ENCODE measurements around the gene TBC1D4. TPM values are rescaled to one million over a fixed set of nuclear protein-coding genes. Genes with fewer than 3 reads are reported as not detected.
"Not testable (repeated sequence)": the region's sequence is repeated elsewhere in the genome, so short reads cannot be mapped to it uniquely, and the experiment has no call there.

The TBC1D4 gene
- total RNA-seq, 1 experiment from 2014 or later, result 0.78 TPM

DNA sequence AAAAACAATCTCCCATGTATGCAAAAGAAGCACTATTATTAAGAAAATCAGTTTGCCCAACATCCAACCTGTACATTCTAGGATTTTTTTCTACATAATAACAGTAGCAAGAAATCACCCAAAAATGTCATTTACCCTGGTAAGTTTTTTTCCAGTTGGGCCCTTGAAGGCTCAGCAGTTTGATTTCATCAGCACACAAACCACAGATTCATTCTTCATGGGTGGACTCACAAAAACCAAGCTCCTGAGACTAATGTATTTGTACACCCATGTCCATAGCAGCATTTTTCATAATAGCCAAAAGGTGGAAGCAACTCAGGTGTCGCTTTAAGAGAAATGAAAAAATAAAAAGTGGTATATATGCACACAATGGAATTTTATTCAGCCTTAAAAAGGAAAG, 210.1 kb downstream of the TBC1D4 start:
- in situ Hi-C loops (cut with HindIII; ENCODE audit: low sequenced_read_pairs), result no loop called here
- no peak for DNase-seq (ENCODE audit: low spot score)

DNA sequence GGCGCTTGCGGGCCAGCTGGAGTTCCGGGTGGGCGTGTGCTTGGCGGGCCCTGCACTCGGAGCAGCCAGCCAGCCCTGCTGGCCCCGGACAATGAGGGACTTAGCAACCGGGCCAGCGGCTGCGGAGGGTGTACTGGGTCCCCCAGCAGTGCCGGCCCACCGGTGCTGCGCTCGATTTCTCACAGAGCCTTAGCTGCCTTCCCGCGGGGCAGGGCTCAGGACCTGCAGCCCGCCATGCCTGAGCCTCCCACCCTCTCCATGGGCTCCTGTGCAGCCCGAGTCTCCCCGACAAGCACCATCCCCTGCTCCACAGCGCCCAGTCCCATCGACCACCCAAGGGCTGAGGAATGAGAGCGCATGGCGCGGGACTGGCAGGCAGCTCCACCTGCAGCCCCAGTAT, 213.5 kb downstream of the TBC1D4 start:
- in situ Hi-C loops (cut with HindIII; ENCODE audit: low sequenced_read_pairs), result not testable (repeated sequence)

GRCh38 chr13:75264611-75265010, 217.4 kb downstream of the TBC1D4 start:
- no peak for DNase-seq (ENCODE audit: low spot score)
- in situ Hi-C loops (cut with HindIII; ENCODE audit: low sequenced_read_pairs), result no loop called here

More for the DNA sequence above, 213.5 kb downstream of the TBC1D4 start:
- DNase-seq (ENCODE audit: low spot score), result not testable (repeated sequence)

GRCh38 chr13:75263741-75264407, 218.1 kb downstream of the TBC1D4 start:
- in situ Hi-C loops (cut with HindIII; ENCODE audit: low sequenced_read_pairs), result no loop called here
- no peak for DNase-seq (ENCODE audit: low spot score)

- DNase-seq (ENCODE audit: low spot score), result peak; percentile 41
Measured at GRCh38 chr13:75258159-75258782, 223.7 kb downstream of the TBC1D4 start.

DNA sequence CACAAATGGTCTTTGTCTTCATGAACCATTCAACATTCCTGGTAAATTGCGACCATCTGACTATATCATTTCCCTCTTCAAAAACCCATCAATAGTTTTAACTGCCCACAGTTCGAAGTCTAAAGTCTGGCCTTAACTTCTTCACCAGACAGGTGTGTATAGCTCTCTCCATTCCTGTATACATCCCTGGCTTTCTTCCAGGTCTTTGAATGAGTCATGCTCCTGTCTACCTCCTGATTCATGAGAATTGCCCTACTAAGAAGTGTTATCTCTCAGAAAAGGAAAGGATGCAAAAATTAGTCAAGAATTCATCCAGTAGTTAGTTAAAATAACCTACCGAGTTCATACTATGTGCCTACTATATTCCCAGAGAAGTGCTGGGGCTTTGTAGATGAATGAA, 225.0 kb downstream of the TBC1D4 start:
- in situ Hi-C loops (cut with HindIII; ENCODE audit: low sequenced_read_pairs), result no loop called here
- no peak for DNase-seq (ENCODE audit: low spot score)

More at GRCh38 chr13:75258159-75258782, 223.7 kb downstream of the TBC1D4 start:
- in situ Hi-C loops (cut with HindIII; ENCODE audit: low sequenced_read_pairs), result no loop called here

DNA sequence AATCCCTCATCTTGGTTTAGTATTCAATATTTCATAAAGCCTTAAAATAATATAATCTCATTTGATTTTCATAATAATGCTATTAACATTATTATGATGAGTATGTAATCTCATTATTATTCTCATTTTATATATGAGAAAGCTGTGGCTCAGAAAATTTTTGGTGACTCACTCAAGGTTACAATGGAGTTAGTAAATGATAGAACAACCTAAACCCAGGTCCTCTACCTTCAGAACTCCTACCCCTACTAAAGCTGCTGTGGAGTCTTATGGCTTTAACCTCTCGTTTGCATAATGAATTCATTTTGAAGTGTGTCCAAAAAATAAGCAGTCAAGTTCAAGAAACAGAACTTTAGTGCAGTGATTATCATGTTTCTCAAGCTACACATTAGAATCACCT, 226.3 kb downstream of the TBC1D4 start:
- DNase-seq (ENCODE audit: low spot score), result no peak
- in situ Hi-C loops (cut with HindIII; ENCODE audit: low sequenced_read_pairs), result no loop called here

DNA sequence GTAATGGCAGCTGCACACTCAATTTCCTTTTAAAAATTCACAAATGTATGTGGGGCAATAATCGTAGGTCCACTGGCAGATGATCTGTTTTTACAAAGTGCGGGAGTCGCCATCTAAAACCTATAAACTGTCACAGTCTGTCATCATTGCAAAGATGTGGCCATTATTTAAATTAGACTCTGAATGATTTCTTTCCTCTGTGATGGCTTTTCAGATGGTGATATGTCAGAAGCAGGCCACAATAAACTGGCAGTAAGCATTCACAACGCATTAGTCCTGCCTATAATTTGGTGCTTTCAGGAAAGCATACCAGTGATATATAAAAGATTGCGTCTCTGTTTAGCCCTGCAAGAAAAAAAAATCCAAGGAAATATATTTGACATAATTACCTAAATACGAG, 226.8 kb downstream of the TBC1D4 start:
- no peak for DNase-seq (ENCODE audit: low spot score)
- in situ Hi-C loops (cut with HindIII; ENCODE audit: low sequenced_read_pairs), result no loop called here

- in situ Hi-C loops (cut with HindIII; ENCODE audit: low sequenced_read_pairs), result no loop called here
Measured at GRCh38 chr13:75251188-75251587, 230.8 kb downstream of the TBC1D4 start.

GRCh38 chr13:75250526-75251178, 231.3 kb downstream of the TBC1D4 start:
- in situ Hi-C loops (cut with HindIII; ENCODE audit: low sequenced_read_pairs), result no loop called here
- DNase-seq (ENCODE audit: low spot score), result no peak

More at GRCh38 chr13:75251188-75251587, 230.8 kb downstream of the TBC1D4 start:
- no peak for DNase-seq (ENCODE audit: low spot score)

DNA sequence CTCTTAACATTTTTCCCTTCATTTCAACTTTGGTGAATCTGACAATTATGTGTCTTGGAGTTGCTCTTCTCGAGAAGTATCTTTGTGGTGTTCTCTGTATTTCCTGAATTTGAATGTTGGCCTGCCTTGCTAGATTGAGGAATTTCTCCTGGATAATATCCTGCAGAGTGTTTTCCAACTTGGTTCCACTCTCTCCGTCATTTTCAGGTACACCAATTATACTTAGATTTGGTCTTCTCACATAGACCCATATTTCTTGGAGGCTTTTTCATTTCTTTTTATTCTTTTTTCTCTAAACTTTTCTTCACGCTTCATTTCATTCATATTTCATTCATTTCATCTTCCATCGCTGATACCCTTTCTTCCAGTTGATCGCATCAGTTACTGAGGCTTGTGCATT, 236.4 kb downstream of the TBC1D4 start:
- in situ Hi-C loops (cut with HindIII; ENCODE audit: low sequenced_read_pairs); DNase-seq (ENCODE audit: low spot score): not testable (repeated sequence)

- in situ Hi-C loops (cut with HindIII; ENCODE audit: low sequenced_read_pairs); DNase-seq (ENCODE audit: low spot score): not testable (repeated sequence)
Measured at GRCh38 chr13:75240240-75240639, 241.7 kb downstream of the TBC1D4 start.

DNA sequence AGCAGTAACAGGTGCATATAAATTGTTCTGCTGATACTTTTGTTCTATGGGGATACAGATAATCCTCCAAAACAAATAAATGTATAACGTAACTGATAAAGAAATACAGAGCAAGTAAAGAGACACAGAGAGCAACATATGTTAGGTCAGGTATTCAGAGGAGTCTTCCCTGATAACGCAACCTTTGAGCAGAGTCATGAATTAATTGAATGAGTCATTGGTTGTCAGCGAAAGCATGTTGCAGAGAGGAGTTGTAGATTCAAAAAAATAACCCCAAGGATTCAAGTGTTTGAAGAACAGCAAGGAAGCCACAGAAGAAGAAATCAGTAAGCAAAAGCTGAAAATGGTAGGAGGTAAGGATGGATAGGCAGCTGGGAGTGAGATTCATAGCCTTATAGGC, 245.2 kb downstream of the TBC1D4 start:
- in situ Hi-C loops (cut with HindIII; ENCODE audit: low sequenced_read_pairs), result no loop called here

More for the DNA sequence above, 245.2 kb downstream of the TBC1D4 start:
- DNase-seq (ENCODE audit: low spot score), result no peak

Other genes with a start within 250 kb of the TBC1D4 start
- gene COMMD6, start 55.7 kb upstream of the TBC1D4 start, total RNA-seq (2014; rRNA removed; shearing (Covaris generic)), result 57.5 and 63.5 TPM in 2 replicates
- 65.3 and 85.5 TPM in 2 replicates for gene UCHL3, start 67.6 kb upstream of the TBC1D4 start, total RNA-seq (2014; rRNA removed; shearing (Covaris generic))
- 2.1 and 7.7 TPM in 2 replicates for gene LMO7, start 154.2 kb upstream of the TBC1D4 start, total RNA-seq (2014; rRNA removed; shearing (Covaris generic))

Data from G401 (cell line).